Gastroesophageal sphincter (tissue), 2 donors: ENCODE measurements around the gene PDE10A.

Experiments
- POLR2A ChIP-seq, 2 donors: fragments of 450-650 bp; IDR thresholded peaks; one replicate each; pipeline ENCODE4 v1.6.1; 2017; ENCODE audit warnings: antibody characterized with exemption in 2 of 2, mild to moderate bottlenecking in 2 of 2, moderate library complexity in 1 of 2
- POLR2AphosphoS5 ChIP-seq: sonication (generic); formaldehyde crosslinking; IDR thresholded peaks from one replicate; pipeline ENCODE4 v1.6.1; 2017; ENCODE audit warnings: antibody characterized with exemption

DNA sequence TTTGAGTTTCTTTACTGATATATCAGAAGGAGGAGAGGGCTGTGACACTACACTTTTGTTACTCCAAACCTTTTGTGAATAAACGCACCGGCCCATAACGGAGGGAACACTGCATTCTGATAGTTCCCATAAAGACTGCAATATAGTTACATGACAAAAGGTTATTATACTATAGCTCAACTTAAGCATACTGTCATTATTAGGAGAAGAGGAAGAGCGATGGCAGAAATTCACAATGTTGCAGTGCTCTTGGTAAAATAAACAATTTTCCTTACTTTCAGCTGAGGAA is 2.3 kb upstream of the PDE10A start:
- TF ChIP-seq POLR2A (IDR thresholded peaks at IDR 0.05) (no peak), POLR2AphosphoS5 (no peak)
